Activated T-cell treated with anti-CD3 and anti-CD28 coated beads for 24 hours (primary cell): ENCODE results near the gene IL6.
"Not testable (repeated sequence)": the region's sequence is repeated elsewhere in the genome, so short reads cannot be mapped to it uniquely, and the experiment has no call there.

Source experiments
- DNase-seq: peaks from one replicate; pipeline ENCODE4 v3.0.0-alpha.2; 2020; ENCODE audit warnings: low read depth

Gene IL6

DNA sequence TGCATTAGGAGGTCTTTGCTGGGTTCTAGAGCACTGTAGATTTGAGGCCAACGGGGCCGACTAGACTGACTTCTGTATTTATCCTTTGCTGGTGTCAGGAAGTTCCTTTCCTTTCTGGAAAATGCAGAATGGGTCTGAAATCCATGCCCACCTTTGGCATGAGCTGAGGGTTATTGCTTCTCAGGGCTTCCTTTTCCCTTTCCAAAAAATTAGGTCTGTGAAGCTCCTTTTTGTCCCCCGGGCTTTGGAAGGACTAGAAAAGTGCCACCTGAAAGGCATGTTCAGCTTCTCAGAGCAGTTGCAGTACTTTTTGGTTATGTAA is 675 bp downstream of the IL6 start:
- no peak for DNase-seq

DNA sequence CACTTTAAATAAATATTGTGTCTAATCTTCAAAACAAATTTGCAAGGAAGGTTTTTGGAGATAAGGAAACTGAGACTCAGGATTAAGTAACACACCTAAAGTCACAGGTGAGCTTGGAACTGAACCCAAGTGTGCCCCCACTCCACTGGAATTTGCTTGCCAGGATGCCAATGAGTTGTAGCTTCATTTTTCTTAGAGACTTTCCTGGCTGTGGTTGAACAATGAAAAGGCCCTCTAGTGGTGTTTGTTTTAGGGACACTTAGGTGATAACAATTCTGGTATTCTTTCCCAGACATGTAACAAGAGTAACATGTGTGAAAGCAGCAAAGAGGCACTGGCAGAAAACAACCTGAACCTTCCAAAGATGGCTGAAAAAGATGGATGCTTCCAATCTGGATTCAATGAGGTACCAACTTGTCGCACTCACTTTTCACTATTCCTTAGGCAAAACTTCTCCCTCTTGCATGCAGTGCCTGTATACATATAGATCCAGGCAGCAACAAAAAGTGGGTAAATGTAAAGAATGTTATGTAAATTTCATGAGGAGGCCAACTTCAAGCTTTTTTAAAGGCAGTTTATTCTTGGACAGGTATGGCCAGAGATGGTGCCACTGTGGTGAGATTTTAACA is 1.5 kb downstream of the IL6 start:
- no peak for DNase-seq

DNA sequence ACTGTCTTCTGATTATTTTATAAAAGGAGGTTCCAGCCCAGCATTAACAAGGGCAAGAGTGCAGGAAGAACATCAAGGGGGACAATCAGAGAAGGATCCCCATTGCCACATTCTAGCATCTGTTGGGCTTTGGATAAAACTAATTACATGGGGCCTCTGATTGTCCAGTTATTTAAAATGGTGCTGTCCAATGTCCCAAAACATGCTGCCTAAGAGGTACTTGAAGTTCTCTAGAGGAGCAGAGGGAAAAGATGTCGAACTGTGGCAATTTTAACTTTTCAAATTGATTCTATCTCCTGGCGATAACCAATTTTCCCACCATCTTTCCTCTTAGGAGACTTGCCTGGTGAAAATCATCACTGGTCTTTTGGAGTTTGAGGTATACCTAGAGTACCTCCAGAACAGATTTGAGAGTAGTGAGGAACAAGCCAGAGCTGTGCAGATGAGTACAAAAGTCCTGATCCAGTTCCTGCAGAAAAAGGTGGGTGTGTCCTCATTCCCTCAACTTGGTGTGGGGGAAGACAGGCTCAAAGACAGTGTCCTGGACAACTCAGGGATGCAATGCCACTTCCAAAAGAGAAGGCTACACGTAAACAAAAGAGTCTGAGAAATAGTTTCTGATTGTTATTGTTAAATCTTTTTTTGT is 2.3 kb downstream of the IL6 start:
- no peak for DNase-seq

DNA sequence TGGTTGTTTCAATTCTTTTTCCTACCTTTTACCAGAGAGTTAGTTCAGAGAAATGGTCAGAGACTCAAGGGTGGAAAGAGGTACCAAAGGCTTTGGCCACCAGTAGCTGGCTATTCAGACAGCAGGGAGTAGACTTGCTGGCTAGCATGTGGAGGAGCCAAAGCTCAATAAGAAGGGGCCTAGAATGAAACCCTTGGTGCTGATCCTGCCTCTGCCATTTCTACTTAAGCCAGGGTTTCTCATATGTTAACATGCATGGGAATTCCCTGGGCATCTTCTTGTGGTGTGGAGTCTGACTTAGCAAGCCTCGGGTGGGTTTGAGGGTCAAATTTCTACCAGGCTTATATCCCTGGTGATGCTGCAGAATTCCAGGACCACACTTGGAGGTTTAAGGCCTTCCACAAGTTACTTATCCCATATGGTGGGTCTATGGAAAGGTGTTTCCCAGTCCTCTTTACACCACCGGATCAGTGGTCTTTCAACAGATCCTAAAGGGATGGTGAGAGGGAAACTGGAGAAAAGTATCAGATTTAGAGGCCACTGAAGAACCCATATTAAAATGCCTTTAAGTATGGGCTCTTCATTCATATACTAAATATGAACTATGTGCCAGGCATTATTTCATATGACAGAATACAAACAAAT is 3.2 kb downstream of the IL6 start:
- DNase-seq, result no peak

DNA sequence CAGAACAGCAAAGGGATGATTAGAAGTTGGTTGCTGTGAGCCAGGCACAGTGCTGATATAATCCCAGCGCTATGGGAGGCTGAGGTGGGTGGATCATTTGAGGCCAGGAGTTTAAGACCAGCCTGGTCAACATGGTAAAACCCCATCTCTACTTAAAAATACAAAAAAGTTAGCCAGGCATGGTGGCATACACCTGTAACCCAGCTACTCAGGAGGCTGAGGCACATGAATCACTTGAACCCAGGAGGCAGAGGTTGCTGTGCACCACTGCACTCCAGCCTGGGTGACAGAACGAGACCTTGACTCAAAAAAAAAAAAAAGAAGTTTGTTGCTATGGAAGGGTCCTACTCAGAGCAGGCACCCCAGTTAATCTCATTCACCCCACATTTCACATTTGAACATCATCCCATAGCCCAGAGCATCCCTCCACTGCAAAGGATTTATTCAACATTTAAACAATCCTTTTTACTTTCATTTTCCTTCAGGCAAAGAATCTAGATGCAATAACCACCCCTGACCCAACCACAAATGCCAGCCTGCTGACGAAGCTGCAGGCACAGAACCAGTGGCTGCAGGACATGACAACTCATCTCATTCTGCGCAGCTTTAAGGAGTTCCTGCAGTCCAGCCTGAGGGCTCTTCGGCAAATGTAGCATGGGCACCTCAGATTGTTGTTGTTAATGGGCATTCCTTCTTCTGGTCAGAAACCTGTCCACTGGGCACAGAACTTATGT is 4.1 kb downstream of the IL6 start:
- no peak for DNase-seq

DNA sequence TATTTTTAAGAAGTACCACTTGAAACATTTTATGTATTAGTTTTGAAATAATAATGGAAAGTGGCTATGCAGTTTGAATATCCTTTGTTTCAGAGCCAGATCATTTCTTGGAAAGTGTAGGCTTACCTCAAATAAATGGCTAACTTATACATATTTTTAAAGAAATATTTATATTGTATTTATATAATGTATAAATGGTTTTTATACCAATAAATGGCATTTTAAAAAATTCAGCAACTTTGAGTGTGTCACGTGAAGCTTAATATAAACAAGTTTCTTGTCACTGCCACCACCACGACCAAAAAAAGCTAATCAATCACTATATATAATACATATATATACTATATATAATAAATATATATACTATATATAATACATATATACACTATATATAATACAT is 4.8 kb downstream of the IL6 start:
- DNase-seq, result no peak

DNA sequence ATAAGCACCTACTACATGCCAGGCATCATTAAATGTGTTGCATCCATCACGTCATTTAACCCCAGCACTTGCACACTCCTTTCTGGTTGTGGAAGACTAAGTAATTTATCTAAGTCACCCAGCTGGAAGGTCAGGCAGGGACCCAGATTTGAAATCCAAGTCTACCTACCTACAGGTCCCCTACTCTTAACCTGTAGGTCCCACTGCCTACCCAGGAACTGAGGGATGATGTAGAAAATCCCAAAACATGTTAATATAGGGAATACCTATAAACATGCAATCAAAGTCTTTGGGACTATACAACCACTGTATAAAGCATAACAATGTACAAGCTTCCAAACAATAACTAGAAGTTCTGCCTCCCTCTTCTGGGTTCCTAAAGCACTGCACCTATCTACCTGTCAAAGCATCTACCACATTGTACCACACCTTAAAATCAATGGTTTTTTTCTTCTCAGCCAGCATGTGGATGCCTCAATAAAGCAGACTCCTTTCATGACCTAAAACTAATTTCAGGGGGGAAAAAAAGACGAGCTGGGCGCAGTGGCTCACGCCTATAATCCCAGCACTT is 5.6 kb downstream of the IL6 start:
- DNase-seq, result no peak

DNA sequence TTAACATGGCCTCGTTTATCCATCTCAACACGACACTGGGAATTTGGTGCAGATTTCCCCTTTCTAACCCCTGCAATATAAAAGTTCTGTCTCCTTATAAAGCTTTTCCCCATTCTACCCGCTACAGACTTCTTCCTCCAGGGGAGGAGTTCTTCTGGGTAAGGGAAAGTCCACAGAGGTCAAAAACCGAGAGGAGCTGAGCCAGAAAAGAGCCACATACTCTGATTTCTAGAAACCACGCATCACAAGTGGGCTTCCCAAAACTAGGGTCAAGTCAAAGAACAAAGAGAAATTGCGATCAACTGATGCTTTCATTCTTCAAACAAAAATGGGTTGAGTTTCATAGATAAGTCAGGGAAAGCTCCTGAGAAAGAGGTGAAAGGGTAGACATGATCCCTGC is 6.8 kb downstream of the IL6 start:
- no peak for DNase-seq

DNA sequence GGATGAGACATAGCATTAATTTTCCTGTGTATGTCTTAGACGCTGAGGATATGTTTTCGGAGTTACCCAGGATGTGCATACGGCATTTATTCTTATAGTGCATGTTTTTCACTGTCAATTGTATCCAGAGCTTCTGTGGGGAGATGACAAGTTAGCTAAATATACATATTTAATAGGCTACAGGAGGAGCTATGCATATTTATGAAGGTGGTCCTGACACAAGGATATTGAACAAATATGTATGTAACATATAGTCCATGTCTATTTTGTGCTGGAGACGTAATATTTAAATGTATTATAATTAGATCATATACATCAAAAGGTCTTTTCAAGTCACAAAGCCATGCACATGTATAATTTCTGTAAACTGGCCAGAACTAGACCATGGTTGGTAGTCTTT is 16.0 kb downstream of the IL6 start:
- no peak for DNase-seq

DNA sequence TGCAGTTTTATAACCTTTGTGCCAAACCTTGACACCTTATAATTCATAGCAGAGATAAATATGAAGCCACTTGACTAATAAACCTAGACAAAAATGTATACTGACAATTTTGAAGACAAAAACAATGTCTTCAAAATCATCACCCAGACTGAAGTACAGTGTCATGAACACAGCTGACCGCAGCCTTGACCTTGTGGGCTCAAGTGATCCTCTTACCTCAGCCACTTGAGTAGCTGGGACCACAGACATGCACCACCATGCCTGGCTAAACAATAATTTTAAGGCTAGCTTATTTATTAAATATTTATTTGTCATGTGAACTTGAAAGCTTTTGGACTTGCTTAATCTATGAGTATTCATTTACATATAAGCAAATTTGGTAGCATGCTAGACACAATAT is 24.3 kb downstream of the IL6 start:
- DNase-seq, result no peak

DNA sequence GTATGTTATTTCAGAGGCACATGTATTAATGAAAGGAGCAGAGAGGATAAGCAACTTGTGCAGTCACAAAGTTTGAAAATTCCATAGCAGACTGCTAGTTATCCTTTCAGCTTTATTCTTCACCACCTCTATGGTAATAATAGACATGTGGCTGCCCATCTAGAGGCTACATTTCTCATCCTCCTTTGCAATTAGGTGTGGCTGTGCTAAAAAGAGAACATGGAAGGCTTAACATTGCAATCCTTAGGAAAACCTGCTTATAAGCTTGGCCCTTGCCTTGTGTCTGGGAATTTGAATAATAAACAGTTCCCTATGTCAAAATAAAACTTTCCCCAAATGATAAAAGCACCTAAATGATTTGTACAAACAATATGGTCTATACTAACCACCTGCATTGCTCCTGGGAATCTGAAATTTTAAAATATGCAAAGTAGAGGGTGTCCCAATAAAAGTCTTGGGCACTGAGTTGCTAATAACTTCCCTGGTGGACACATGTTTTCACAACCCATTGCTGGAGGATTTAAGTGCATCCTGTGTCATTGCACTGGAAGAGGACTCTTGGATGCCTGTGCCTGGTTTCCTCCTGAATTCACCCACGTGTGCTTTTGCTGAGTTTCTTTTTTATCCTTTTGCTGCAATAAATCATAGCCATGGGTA is 30.5 kb downstream of the IL6 start:
- no peak for DNase-seq

DNA sequence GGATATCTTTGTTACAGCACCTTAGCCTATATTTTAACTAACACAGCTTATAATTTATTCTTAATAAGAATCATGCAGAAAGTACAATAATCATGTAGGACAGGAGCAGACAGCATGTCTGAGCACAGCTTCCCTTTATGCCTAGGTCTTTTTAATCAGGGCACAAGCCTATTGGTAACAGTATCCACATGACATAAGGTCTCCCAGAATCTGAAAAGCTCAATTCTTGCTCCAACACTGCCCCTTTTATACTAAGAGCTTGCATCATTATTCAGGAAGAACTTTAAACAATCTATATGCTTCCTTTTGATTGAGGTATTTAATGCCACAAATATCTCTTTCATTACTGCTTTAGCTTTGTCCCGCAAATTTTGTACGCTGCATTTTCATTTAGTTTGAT is 31.6 kb downstream of the IL6 start:
- DNase-seq, result no peak

DNA sequence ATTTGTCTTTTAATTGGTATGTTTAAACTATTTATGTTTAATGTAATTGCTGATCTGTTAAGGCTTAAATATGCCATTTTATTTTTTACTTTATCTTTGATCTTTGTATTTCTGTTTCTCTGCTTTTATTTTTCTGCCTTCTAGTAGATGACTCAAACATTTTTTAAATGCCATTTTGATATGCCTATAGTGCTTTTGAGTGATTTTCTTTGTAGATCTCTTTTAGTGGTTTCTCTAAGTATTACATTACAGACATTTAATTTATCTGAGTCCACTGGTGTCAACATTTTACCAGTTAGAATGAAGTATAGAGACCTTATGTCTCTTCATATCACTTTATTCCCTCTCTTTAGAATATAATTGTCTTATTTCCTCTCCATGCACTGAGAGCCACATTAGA is 32.7 kb downstream of the IL6 start:
- no peak for DNase-seq

DNA sequence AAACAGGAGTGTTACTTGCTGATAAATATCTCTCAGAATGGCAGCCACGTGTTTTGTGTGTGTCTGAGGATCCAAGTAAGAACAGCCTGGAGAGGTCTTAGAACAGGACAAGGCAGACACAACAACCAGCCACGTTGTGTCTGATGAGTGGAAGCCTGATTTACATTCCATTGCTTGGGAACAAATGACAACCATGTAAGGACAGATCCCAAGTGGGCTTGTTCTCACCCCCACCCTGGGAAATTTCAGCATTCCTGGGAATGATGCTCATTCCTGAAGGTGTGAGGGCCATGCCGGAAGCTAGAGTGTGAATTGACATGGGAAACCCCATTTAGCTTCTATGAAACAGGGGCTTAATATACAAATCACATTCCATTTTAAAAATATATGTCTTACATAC is 35.9 kb downstream of the IL6 start:
- no peak for DNase-seq

DNA sequence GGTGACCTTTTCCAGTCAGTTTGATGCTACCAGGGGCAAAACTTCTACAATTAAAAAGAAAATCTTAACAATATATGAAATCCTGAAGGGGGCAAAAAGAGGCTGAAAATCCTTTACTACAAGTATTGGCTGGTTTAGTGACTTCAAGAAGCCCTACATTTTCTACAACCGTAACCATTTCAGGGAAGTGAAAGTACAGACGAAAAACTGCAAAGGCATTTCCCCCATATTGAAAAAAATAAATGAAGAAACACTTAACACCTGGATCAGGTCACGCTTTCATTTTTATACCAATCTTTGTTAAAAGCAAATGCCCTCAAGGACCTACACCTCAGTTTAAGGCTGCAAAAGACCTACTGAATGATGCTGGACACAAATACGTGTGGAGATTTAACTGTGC is 38.6 kb downstream of the IL6 start:
- DNase-seq, result no peak

DNA sequence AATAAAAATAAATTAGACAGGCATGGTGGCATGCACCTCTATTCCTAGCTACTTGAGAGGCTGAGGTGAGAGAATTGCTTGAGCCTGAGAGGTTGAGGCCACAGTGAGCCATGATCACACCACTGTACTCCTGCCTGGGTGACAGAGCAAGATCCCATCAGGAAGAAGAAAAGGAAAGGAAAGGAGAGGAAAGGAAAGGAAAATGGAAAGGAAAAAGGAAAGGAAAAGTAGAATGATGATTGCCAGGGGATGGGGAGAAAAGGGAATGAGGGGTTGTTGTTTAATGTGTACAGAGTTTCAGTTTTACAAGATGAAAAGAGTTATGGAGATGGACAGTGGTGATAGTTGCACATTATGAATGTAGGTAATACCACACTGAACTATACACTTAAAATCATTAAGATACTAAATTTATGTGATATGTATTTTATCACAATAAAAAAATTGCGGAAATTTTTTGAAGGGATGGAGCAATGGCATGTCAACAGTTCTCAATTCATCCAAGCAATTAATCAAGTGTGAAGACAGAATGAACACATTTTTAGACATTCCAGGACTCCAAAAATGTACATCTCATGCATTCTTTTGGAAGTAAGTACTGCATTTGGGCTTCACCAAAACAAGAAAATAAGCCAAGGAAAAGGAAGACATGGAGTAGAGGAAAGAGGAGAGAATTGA is 44.3 kb downstream of the IL6 start:
- no peak for DNase-seq

DNA sequence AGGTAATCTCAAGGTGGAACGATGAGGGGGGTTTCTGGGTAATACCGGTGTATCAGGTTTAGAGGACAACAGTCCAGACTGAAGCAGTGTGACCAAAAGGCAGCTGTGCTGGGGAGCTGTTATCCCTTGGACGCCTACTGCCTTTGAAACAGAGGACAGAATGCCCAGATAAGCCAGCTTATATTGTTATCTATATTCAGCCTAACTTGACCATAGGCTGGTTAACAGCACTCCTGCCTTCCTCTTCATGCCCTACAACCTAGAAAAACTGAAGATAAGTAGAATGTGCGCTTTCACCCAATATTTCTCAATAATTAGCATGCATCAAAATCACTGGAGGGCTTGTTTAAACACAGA is 44.9 kb downstream of the IL6 start:
- DNase-seq, result no peak

DNA sequence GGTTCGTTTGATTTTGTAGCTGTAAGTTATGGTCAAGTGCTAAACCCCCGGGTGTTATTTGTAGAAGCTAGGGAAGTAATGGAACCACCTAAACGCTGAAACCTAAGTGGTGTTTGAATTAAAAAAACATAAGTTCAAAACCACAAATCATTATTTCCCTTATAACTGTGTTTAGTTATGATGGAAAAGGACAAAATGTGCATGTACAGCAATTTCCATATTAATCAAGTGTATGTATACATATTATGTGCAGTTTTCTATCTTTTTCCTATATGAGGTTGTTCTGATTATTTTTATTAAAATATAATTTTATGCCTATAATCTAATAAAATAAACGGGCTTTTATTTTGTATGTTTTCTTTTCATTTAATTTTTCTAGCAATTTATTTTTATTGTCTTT is 45.9 kb downstream of the IL6 start:
- DNase-seq, result no peak

DNA sequence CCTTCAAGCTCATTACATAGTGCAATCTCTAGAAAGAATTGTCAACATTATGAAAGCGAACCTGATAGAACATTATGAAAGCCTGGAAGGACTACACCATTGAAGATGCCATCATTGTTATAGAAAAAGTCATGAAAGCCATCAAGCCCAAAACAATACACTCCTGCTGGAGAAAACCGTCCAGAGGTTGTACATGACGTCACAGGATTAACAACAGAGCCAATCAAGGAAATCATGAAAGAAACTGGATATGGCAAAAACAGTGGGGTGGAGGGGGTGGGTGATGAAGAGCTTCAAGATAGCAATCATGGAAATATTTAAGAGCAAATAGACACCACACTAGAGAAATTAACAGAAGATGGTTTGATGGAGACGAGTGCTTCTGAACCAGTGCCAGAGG is 50.0 kb downstream of the IL6 start:
- no peak for DNase-seq

DNA sequence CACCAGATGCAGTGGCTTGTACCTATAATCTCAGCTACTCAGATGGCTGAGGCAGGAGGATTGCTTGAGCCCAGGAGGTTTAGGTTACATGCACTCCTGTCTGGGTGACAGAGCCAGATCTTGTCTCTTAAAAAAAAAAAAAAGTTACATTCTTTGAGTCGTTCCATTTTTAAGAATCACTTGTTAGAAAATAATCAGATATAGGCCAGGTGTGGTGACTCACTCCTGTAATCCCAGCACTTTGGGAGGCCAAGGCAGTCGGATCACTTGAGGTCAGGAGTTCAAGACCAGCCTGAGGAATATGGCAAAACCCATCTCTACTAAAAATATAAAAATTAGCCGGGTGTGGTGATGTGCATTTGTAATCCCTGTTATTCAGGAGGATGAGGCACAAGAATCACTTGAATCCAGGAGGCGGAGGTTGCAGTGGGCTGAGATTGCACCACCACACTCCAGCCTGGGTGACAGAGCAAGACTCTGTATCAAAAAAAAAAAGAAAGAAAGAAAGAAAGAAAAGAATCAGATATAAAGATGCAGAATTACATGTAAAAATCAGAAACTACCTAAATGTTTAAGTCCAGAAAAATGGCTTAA is 52.8 kb downstream of the IL6 start:
- DNase-seq, result not testable (repeated sequence)

DNA sequence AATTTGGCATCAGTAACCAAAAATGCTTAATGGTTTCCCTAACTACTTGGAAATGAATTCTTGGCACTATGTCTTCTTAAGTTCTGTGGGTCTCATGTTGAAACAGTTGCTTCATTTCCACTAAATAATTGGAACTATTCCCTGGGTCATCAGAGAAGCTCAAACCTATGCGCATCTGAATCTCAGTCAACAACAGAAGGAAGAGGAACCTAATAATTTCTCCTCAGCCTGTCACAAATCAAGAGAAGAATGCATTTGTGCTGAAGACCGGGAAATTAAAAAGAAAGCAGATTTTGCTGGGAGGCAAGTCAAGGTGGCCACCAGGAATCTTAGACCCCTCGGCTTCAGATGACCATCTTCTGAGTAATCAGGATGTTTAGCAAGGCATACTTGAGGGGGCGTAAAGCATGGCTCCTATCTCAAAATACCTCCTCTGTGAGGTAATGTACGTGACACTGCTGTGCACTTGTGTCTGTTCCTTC is 54.3 kb downstream of the IL6 start:
- no peak for DNase-seq
